Endothelial cell of umbilical vein (primary cell): ENCODE data around the gene CPVL. TPM values are rescaled to one million over a fixed set of nuclear protein-coding genes. Genes with fewer than 3 reads are reported as not detected.

ENCODE experiments used
- BruUV-seq: library from RNA; stranded (reverse); fragments of 400-500 nt; replicated peaks from 2 replicates; lab custom pipeline; 2021; lab: Mats Ljungman, UMichigan
- CTCF ChIA-PET: fragments of 300-600, 350-600 bp; sonication (Branson Sonifier 250); formaldehyde crosslinking; loops from one replicate; lab custom pipeline; 2021; ENCODE audit warnings: antibody characterized with exemption, inconsistent platforms; lab: Charles Lee
- POLR2A ChIA-PET: fragments of 300-600, 350-600 bp; sonication (Branson Sonifier 250); formaldehyde crosslinking; loops from one replicate; lab custom pipeline; 2021; ENCODE audit warnings: antibody characterized with exemption, inconsistent platforms; lab: Charles Lee
- DNase-seq: peaks from one replicate; pipeline ENCODE4 v3.0.0-alpha.2; 2011; ENCODE audit warnings: low read depth, low spot score
- FAIRE-seq: peaks from 2 replicates; lab custom pipeline; 2011; peaks lifted over from hg19 to GRCh38; lab: Jason Lieb, UNC
- H2AFZ ChIP-seq: 2 replicates; pipeline ENCODE4 v1.6.0; 2012; ENCODE audit warnings: low read depth, low read length, control low read depth, inconsistent platforms
- H3K27ac ChIP-seq: 2 replicates; pipeline ENCODE4 v1.5.1; 2011; ENCODE audit warnings: low read depth, mild to moderate bottlenecking, control low read depth, low read length, moderate library complexity; ENCODE audit not compliant: insufficient read depth
- H3K27me3 ChIP-seq, 2 experiments: 2 replicates each; pipeline versions ENCODE4 v1.6.0 to v1.6.1; 2011; ENCODE audit warnings: low read length in 2 of 2, mixed read lengths in 1 of 2; ENCODE audit not compliant: control insufficient read depth in 2 of 2, insufficient read depth in 2 of 2
- H3K36me3 ChIP-seq, 2 experiments: 2 replicates in 1 of 2; 3 replicates in 1 of 2; pipeline ENCODE4 v1.5.1; 2011; ENCODE audit warnings: low read length in 2 of 2, mild to moderate bottlenecking in 1 of 2, moderate library complexity in 1 of 2; ENCODE audit not compliant: control insufficient read depth in 2 of 2, insufficient read depth in 2 of 2; ENCODE audit errors: extremely low read depth in 1 of 2
- H3K4me1 ChIP-seq: 3 replicates; pipeline ENCODE4 v1.5.1; 2011; ENCODE audit warnings: mild to moderate bottlenecking, low read length; ENCODE audit not compliant: control insufficient read depth, insufficient read depth; ENCODE audit errors: extremely low read depth
- H3K4me2 ChIP-seq: 2 replicates; pipeline ENCODE4 v1.6.1; 2011; ENCODE audit warnings: low read length, control low read depth, mixed read lengths; ENCODE audit not compliant: insufficient read depth
- H3K4me3 ChIP-seq, 3 experiments: fragments of 200-600 bp in 1 of 3; sonication (generic), shearing (Covaris generic) in 1 of 3; replicated peaks in 1 of 3; 2 replicates each; pipeline ENCODE4 v1.5.1; 2011 to 2016; ENCODE audit warnings: control low read depth in 3 of 3, low read length in 3 of 3, mild to moderate bottlenecking in 2 of 3, inconsistent platforms in 1 of 3, low read depth in 1 of 3, moderate library complexity in 1 of 3; ENCODE audit not compliant: insufficient read depth in 1 of 3
- H3K79me2 ChIP-seq: 2 replicates; pipeline ENCODE4 v1.6.0; 2012; ENCODE audit warnings: low read length, inconsistent platforms; ENCODE audit not compliant: control insufficient read depth, insufficient read depth
- H3K9ac ChIP-seq: replicated peaks from 2 replicates; pipeline ENCODE3; 2011; ENCODE audit warnings: low read length, control low read depth; ENCODE audit not compliant: insufficient read depth; ENCODE audit errors: extremely low read depth
- H3K9me1 ChIP-seq: replicated peaks from 3 replicates; pipeline ENCODE4 v1.6.0; 2011; ENCODE audit warnings: mild to moderate bottlenecking, low read length; ENCODE audit not compliant: control insufficient read depth, insufficient read depth; ENCODE audit errors: extremely low read depth
- H3K9me3 ChIP-seq: replicated peaks from 2 replicates; pipeline ENCODE4 v1.5.1; 2012; ENCODE audit warnings: low read length, inconsistent platforms; ENCODE audit not compliant: control insufficient read depth, insufficient read depth
- H4K20me1 ChIP-seq: replicated peaks from 2 replicates; pipeline ENCODE3; 2011; ENCODE audit warnings: mild to moderate bottlenecking, low read length; ENCODE audit not compliant: control insufficient read depth, insufficient read depth; ENCODE audit errors: extremely low read depth
- EZH2 ChIP-seq: IDR thresholded peaks from 2 replicates; pipeline ENCODE4 v1.6.1; 2012; ENCODE audit warnings: borderline replicate concordance, low read depth, mild to moderate bottlenecking, moderate library complexity, low read length, inconsistent platforms; ENCODE audit not compliant: severe bottlenecking
- FOS ChIP-seq: IDR thresholded peaks from 2 replicates; pipeline ENCODE4 v1.6.1; 2011; ENCODE audit warnings: mild to moderate bottlenecking, low read length, moderate library complexity, borderline replicate concordance; ENCODE audit not compliant: insufficient read depth
- GATA2 ChIP-seq: IDR thresholded peaks from 2 replicates; pipeline ENCODE4 v1.7.0; 2011; ENCODE audit warnings: low read depth, mild to moderate bottlenecking, moderate library complexity, mixed read lengths, low read length; ENCODE audit not compliant: insufficient read length, insufficient read depth
- JUN ChIP-seq: IDR thresholded peaks from 2 replicates; pipeline ENCODE4 v1.6.1; 2011; ENCODE audit warnings: borderline replicate concordance, low read depth; ENCODE audit not compliant: insufficient read length, insufficient read depth
- MYC ChIP-seq: IDR thresholded peaks from one replicate; pipeline ENCODE4 v1.6.1; 2011; ENCODE audit warnings: mild to moderate bottlenecking, low read depth, low read length
- POLR2A ChIP-seq: IDR thresholded peaks from 2 replicates; pipeline ENCODE4 v1.6.1; 2012; ENCODE audit warnings: low read depth, mild to moderate bottlenecking, control low read depth, low read length
- POLR2AphosphoS5 ChIP-seq: IDR thresholded peaks from 2 replicates; pipeline ENCODE4 v1.6.1; 2012; ENCODE audit warnings: low read depth, mild to moderate bottlenecking, control low read depth, low read length, moderate library complexity; ENCODE audit not compliant: insufficient read depth
- dilution Hi-C: fragments of 300-500 bp; cut with MboI; formaldehyde crosslinking; loops from one replicate; pipeline ENCODE4 v1.15.0; 2019; ENCODE audit warnings: low sequenced_read_pairs; ENCODE audit not compliant: extremely low pct_ligation_motif_present
- intact Hi-C: fragments of 100-400 bp; cut with micrococcal nuclease; formaldehyde crosslinking; loops from one replicate; pipeline ENCODE4 v1.10.0; 2022
- polyA plus RNA-seq, 4 experiments: library from polyadenylated mRNA; depleted of rRNA in 3 of 4; stranded (reverse) in 3 of 4; unstranded in 1 of 4; fragments of >200 nt; gene quantifications; 2 replicates each; pipeline versions ENCODE4 v1.2.1 to v1.2.3, GENCODE V29; 2011 to 2012; ENCODE audit warnings: missing spikeins in 1 of 4
- total RNA-seq: library from RNA; stranded (reverse); gene quantifications from 2 replicates; pipeline ENCODE4 v1.2.3, GENCODE V29; 2021
- TF ChIP-seq, protein P1 (sequence below), 2 donors: IDR thresholded peaks; 1 replicate in 1 of 2; 2 replicates in 1 of 2; pipeline ENCODE4 v1.5.1; 2011; ENCODE audit warnings: low read length in 2 of 2, mild to moderate bottlenecking in 2 of 2, moderate library complexity in 2 of 2, control low read depth in 1 of 2, inconsistent platforms in 1 of 2, low read depth in 1 of 2; ENCODE audit not compliant: insufficient read depth in 1 of 2; ENCODE audit errors: extremely low read depth in 1 of 2
- TF ChIP-seq, protein P2 (sequence below): IDR thresholded peaks from 2 replicates; pipeline ENCODE4 v1.6.1; 2011; ENCODE audit not compliant: insufficient read depth, insufficient read length

Gene CPVL
- total and polyA plus RNA-seq, 2 donors (not counting 3 experiments of a cell fraction or from before 2014, with no cell fraction given), result 0.14 TPM; not detected in 1

GRCh38 chr7:29142021-29142727 is 4.2 kb downstream of the CPVL start:
- H3K4me2 ChIP-seq, result no peak overlapping the region

More at GRCh38 chr7:29142021-29142727, 4.2 kb downstream of the CPVL start:
- no peak overlapping the region for H2AFZ ChIP-seq
- no peaks in the 10 kb centered on the region for H3K36me3 ChIP-seq
- no peak overlapping the region for H3K4me3 ChIP-seq
- ChIA-PET POLR2A (no interaction called here), CTCF (interaction anchor here (1.0 to 1.6 kb wide), 2 partner anchors 46 to 266 kb away, joined by 3 to 4 read pairs; no protein-coding TSS in a partner anchor)
- H3K27ac ChIP-seq, result no peak overlapping the region
- H3K27me3 ChIP-seq, result peaks cover 29% of the 10 kb centered on the region in 2 experiments
- H3K9me3 ChIP-seq, result no peaks in the 10 kb centered on the region
- intact Hi-C loops (no loop called here), dilution Hi-C loops (no loop called here)
- DNase-seq (no peak), FAIRE-seq (no peak)
- no peak overlapping the region for H3K9ac ChIP-seq
- no peaks in the 10 kb centered on the region for H3K79me2 ChIP-seq
- H4K20me1 ChIP-seq, result no peaks in the 10 kb centered on the region
- no peak for TF ChIP-seq POLR2AphosphoS5
- TF ChIP-seq, protein P1, sequence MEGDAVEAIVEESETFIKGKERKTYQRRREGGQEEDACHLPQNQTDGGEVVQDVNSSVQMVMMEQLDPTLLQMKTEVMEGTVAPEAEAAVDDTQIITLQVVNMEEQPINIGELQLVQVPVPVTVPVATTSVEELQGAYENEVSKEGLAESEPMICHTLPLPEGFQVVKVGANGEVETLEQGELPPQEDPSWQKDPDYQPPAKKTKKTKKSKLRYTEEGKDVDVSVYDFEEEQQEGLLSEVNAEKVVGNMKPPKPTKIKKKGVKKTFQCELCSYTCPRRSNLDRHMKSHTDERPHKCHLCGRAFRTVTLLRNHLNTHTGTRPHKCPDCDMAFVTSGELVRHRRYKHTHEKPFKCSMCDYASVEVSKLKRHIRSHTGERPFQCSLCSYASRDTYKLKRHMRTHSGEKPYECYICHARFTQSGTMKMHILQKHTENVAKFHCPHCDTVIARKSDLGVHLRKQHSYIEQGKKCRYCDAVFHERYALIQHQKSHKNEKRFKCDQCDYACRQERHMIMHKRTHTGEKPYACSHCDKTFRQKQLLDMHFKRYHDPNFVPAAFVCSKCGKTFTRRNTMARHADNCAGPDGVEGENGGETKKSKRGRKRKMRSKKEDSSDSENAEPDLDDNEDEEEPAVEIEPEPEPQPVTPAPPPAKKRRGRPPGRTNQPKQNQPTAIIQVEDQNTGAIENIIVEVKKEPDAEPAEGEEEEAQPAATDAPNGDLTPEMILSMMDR (IDR thresholded peaks at IDR 0.05; ENCODE audit: extremely low read depth in 1 of 2, insufficient read depth in 1 of 2, low read depth in 1 of 2, low read length in 2 of 2), result no peak
- TF ChIP-seq, protein P2, sequence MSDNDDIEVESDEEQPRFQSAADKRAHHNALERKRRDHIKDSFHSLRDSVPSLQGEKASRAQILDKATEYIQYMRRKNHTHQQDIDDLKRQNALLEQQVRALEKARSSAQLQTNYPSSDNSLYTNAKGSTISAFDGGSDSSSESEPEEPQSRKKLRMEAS, result no peak
- TF ChIP-seq MYC, result no peak
- TF ChIP-seq EZH2, result no peak
- no peak for TF ChIP-seq GATA2
- TF ChIP-seq POLR2A, result no peak
- no peak for TF ChIP-seq FOS
- TF ChIP-seq JUN, result no peak
- no peaks in the 10 kb centered on the region for H3K4me1 ChIP-seq
- no peaks in the 10 kb centered on the region for H3K9me1 ChIP-seq
- no TSS peak for BruUV-seq
